HG02852 (cell line): ENCODE results near the gene MINDY4.
"Not testable (repeated sequence)": the region's sequence is repeated elsewhere in the genome, so short reads cannot be mapped to it uniquely, and the experiment has no call there.

ENCODE experiments used
- ATAC-seq: cut with Tn5 transposase; IDR thresholded peaks from one replicate; pipeline ENCODE4 v1.9.1; 2021; ENCODE audit warnings: mild to moderate bottlenecking, moderate library complexity; ENCODE audit not compliant: unreplicated experiment

The MINDY4 gene

GRCh38 chr7:30799976-30800661 is 28.9 kb downstream of the MINDY4 start:
- ATAC-seq: no peak

GRCh38 chr7:30800785-30801252 is 29.6 kb downstream of the MINDY4 start:
- peak; percentile 42 for ATAC-seq

- ATAC-seq: no peak
Observed at GRCh38 chr7:30802812-30803211, 31.6 kb downstream of the MINDY4 start.

GRCh38 chr7:30804078-30804661 is 33.0 kb downstream of the MINDY4 start:
- no peak for ATAC-seq

GRCh38 chr7:30805081-30805691 is 34.0 kb downstream of the MINDY4 start:
- no peak for ATAC-seq

- ATAC-seq: no peak
Observed at GRCh38 chr7:30805931-30806330, 34.7 kb downstream of the MINDY4 start.

- ATAC-seq: not testable (repeated sequence)
Observed at GRCh38 chr7:30807477-30807876, 36.3 kb downstream of the MINDY4 start.

GRCh38 chr7:30807941-30808340 is 36.7 kb downstream of the MINDY4 start:
- not testable (repeated sequence) for ATAC-seq

- ATAC-seq: no peak
Observed at GRCh38 chr7:30810986-30811385, 39.8 kb downstream of the MINDY4 start.

- ATAC-seq: no peak
Observed at GRCh38 chr7:30812676-30813075, 41.5 kb downstream of the MINDY4 start.

- no peak for ATAC-seq
Observed at GRCh38 chr7:30813466-30813865, 42.2 kb downstream of the MINDY4 start.

- no peak for ATAC-seq
Observed at GRCh38 chr7:30814700-30815387, 43.6 kb downstream of the MINDY4 start.

- no peak for ATAC-seq
Observed at GRCh38 chr7:30815388-30815854, 44.2 kb downstream of the MINDY4 start.

- ATAC-seq: no peak
Observed at GRCh38 chr7:30815951-30816644, 44.9 kb downstream of the MINDY4 start.

GRCh38 chr7:30816645-30817370 is 45.6 kb downstream of the MINDY4 start:
- no peak for ATAC-seq

- ATAC-seq: no peak
Observed at GRCh38 chr7:30817371-30817767, 46.2 kb downstream of the MINDY4 start.

- no peak for ATAC-seq
Observed at GRCh38 chr7:30824821-30825720, 53.9 kb downstream of the MINDY4 start.

GRCh38 chr7:30826181-30826580 is 55.0 kb downstream of the MINDY4 start:
- no peak for ATAC-seq

GRCh38 chr7:30828591-30828990 is 57.4 kb downstream of the MINDY4 start:
- ATAC-seq: no peak
